CD4-positive, CD25-positive, alpha-beta regulatory T cell (primary cell): ENCODE data around the gene RAB6B. TPM values are rescaled to one million over a fixed set of nuclear protein-coding genes. Genes with fewer than 3 reads are reported as not detected.

ENCODE experiments used
- ATAC-seq, 2 donors: fragments of 150-1000 bp; cut with Tn5 transposase; one replicate each; pipeline ENCODE4 v1.10.0; 2021; ENCODE audit warnings: low read depth in 2 of 2, moderate number of reproducible peaks in 2 of 2, moderate library complexity in 1 of 2
- DNase-seq, 3 donors: peaks; one replicate each; pipeline versions ENCODE4 v3.0.0 to v3.0.0-alpha.2; 2012 to 2022; ENCODE audit warnings: mixed read lengths in 1 of 3
- H3K27ac ChIP-seq: one replicate; pipeline ENCODE4 v1.7.0; 2013; ENCODE audit warnings: mild to moderate bottlenecking, low read length; ENCODE audit not compliant: insufficient read depth, poor library complexity, severe bottlenecking
- H3K27me3 ChIP-seq: one replicate; pipeline ENCODE4 v1.7.0; 2013; ENCODE audit warnings: low read length; ENCODE audit not compliant: control insufficient read depth, insufficient read depth
- H3K36me3 ChIP-seq: one replicate; pipeline ENCODE4 v1.7.0; 2013; ENCODE audit warnings: mild to moderate bottlenecking, low read length, moderate library complexity; ENCODE audit not compliant: control insufficient read depth, insufficient read depth
- H3K4me1 ChIP-seq: 2 replicates; pipeline ENCODE4 v1.7.0; 2013; ENCODE audit warnings: mild to moderate bottlenecking, low read length; ENCODE audit not compliant: insufficient read depth, control insufficient read depth, poor library complexity, severe bottlenecking
- H3K4me3 ChIP-seq: one replicate; pipeline ENCODE4 v1.7.0; 2013; ENCODE audit warnings: low read depth, mild to moderate bottlenecking, low read length, moderate library complexity
- H3K9me3 ChIP-seq, 2 experiments: 1 replicate in 1 of 2; 2 replicates in 1 of 2; pipeline ENCODE4 v1.7.0; 2013; ENCODE audit warnings: low read length in 2 of 2, mild to moderate bottlenecking in 1 of 2, moderate library complexity in 1 of 2; ENCODE audit not compliant: control insufficient read depth in 2 of 2
- H3K27ac Mint-ChIP-seq, 3 donors: one replicate each; pipeline ENCODE4 v1.8.0; 2020 to 2022; ENCODE audit warnings: mild to moderate bottlenecking in 3 of 3, mixed read lengths in 3 of 3, moderate library complexity in 2 of 3
- H3K27me3 Mint-ChIP-seq: one replicate; pipeline ENCODE4 v1.8.0; 2022; ENCODE audit warnings: mild to moderate bottlenecking, mixed read lengths
- H3K36me3 Mint-ChIP-seq: one replicate; pipeline ENCODE4 v1.8.0; 2020; ENCODE audit warnings: mixed read lengths
- H3K4me1 Mint-ChIP-seq, 4 donors: one replicate each; pipeline ENCODE4 v1.8.0; 2020 to 2022; ENCODE audit warnings: mixed read lengths in 4 of 4, mild to moderate bottlenecking in 1 of 4
- H3K4me3 Mint-ChIP-seq, 4 donors: one replicate each; pipeline ENCODE4 v1.8.0; 2020 to 2022; ENCODE audit warnings: mild to moderate bottlenecking in 4 of 4, mixed read lengths in 4 of 4, moderate library complexity in 3 of 4
- H3K9me3 Mint-ChIP-seq, 7 donors: one replicate each; pipeline ENCODE4 v1.8.0; 2020 to 2022; ENCODE audit warnings: mixed read lengths in 7 of 7, mild to moderate bottlenecking in 3 of 7, moderate library complexity in 2 of 7
- polyA plus RNA-seq, 4 donors: library from polyadenylated mRNA; unstranded; fragments of 300-500 nt; fragmentation: Illumina TruSeq; gene quantifications; one replicate each; pipeline ENCODE4 v1.2.3, GENCODE V29; 2021
- total RNA-seq: library from RNA; stranded (reverse); gene quantifications from one replicate; pipeline ENCODE4 v1.2.3, GENCODE V29; 2022

Gene RAB6B
- total and polyA plus RNA-seq, 5 donors from 2014 or later, result 0.16 to 0.94 (median 0.31) TPM

GRCh38 chr3:133897547-133897946 is 1.9 kb upstream of the RAB6B start:
- no peaks in the 10 kb centered on the region for H3K9me3 ChIP-seq
- peaks cover 5% of the 10 kb centered on the region for H3K4me1 ChIP-seq
- H3K36me3 ChIP-seq, result no peaks in the 10 kb centered on the region
- H3K27ac Mint-ChIP-seq, result no peak overlapping the region
- DNase-seq (no peak), ATAC-seq (no peak)
- no peak overlapping the region for H3K4me3 Mint-ChIP-seq
- H3K9me3 Mint-ChIP-seq, result peaks cover 0 to 1% (median 0%) of the 10 kb centered on the region in 7 donors
- H3K27me3 Mint-ChIP-seq, result peaks cover 51% of the 10 kb centered on the region
- no peaks in the 10 kb centered on the region for H3K36me3 Mint-ChIP-seq
- no peaks in the 10 kb centered on the region for H3K27me3 ChIP-seq
- no peak overlapping the region for H3K4me3 ChIP-seq
- H3K27ac ChIP-seq, result no peak overlapping the region
- peaks cover 0 to 17% (median 0%) of the 10 kb centered on the region in 4 donors for H3K4me1 Mint-ChIP-seq

DNA sequence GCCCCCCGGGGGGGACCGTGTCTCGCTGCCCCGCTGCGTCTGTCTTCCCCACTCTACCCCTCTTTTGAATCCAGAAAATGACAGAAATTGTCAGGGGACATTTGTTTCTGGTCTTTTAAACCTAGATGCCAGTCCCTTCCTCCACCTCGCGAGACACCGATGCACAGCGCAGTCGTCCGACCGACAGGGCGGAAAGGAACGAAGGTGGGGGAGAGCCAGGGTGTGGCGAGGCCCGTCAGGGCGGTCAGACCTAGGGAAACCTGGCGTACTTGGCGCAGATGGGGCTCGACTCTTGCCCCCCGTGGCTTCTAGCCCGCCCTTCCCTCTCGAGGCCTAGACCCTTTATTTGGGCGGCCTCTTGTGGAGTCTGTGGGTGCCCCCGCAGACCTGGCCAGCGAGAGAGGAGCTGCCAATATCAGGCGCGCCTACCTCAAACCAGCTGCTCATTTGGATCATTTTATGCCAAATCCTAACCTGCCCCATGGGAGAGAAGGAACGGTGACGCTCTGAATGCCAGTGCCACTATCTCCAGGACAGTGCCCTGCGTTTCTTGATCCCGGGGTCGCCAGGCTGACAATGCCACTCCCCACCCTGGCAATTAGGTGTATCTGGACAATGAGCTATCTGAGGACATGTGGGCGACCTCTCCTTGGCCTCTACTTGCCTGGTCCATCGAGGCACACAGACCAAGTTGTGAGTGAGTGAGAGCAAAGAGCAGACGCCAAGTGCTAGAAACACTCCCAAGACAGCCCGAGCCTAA is 500 bp upstream of the RAB6B start:
- H3K4me1 Mint-ChIP-seq, result peaks cover 0 to 17% (median 0%) of the 10 kb centered on the region in 4 donors
- H3K36me3 ChIP-seq, result no peaks in the 10 kb centered on the region
- H3K27ac ChIP-seq, result no peak overlapping the region
- H3K4me3 Mint-ChIP-seq, result peak overlapping the region in 1 of 4 donors; percentile 57
- ATAC-seq (no peak), DNase-seq (no peak)
- no peaks in the 10 kb centered on the region for H3K9me3 ChIP-seq
- no peaks in the 10 kb centered on the region for H3K27me3 ChIP-seq
- peaks cover 0 to 1% (median 0%) of the 10 kb centered on the region in 7 donors for H3K9me3 Mint-ChIP-seq
- no peak overlapping the region for H3K4me3 ChIP-seq
- H3K27ac Mint-ChIP-seq, result no peak overlapping the region
- no peaks in the 10 kb centered on the region for H3K36me3 Mint-ChIP-seq
- peaks cover 5% of the 10 kb centered on the region for H3K4me1 ChIP-seq
- peaks cover 50% of the 10 kb centered on the region for H3K27me3 Mint-ChIP-seq

- peaks cover 0 to 19% (median 0%) of the 10 kb centered on the region in 4 donors for H3K4me1 Mint-ChIP-seq
- H3K27ac Mint-ChIP-seq, result no peak overlapping the region
- no peaks in the 10 kb centered on the region for H3K27me3 ChIP-seq
- H3K27me3 Mint-ChIP-seq, result peaks cover 39% of the 10 kb centered on the region
- peaks cover 0 to 1% (median 0%) of the 10 kb centered on the region in 7 donors for H3K9me3 Mint-ChIP-seq
- H3K36me3 ChIP-seq, result no peaks in the 10 kb centered on the region
- no peak for DNase-seq
- H3K4me1 ChIP-seq, result peaks cover 5% of the 10 kb centered on the region
- no peak for ATAC-seq
- H3K4me3 ChIP-seq, result no peak overlapping the region
- H3K9me3 ChIP-seq, result no peaks in the 10 kb centered on the region
- H3K27ac ChIP-seq, result no peak overlapping the region
- H3K36me3 Mint-ChIP-seq, result no peaks in the 10 kb centered on the region
- H3K4me3 Mint-ChIP-seq, result no peak overlapping the region
Observed at GRCh38 chr3:133894353-133895207, 1.1 kb downstream of the RAB6B start.

DNA sequence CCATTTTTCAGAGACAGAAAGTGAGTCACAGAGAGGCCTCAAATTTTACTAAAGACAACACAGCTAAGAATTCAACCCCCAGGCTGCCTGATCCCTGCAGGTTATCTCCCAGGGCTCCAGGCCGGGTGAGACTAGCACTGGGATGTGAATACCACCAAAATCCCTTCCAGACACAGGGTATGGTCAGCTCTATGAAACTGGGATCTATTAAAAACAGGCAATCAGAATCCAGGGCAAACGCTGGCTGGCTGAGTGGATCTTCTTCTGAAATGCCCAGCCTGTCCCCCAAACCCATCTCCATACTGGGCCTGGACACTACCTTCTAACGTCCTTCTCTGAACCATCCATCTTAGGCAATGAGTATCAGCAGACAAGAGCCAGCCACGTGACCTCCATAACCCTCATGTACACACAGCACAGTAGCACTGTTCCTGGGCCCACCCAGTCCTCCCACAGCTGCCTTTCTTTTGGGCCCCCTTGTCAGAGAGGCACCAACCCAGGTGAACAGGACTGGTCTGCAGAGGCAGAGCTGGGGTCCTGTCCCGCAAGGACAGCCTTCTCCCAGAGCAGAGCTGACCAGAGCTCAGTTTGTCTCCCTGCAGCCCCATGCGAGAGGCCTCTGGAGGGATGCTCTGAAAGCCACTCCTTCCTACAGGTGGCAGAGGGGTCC is 1.9 kb downstream of the RAB6B start:
- Histone ChIP-seq H3K9me3 (no peaks in the 10 kb centered on the region), H3K36me3 (no peaks in the 10 kb centered on the region), H3K27me3 (no peaks in the 10 kb centered on the region), H3K4me1 (peaks cover 5% of the 10 kb centered on the region), H3K27ac (no peak overlapping the region), H3K4me3 (no peak overlapping the region)
- no peak for ATAC-seq
- Mint-ChIP-seq H3K4me3 (no peak overlapping the region), H3K9me3 (peaks cover 0 to 1% (median 0%) of the 10 kb centered on the region in 7 donors), H3K36me3 (no peaks in the 10 kb centered on the region), H3K27me3 (peaks cover 32% of the 10 kb centered on the region), H3K4me1 (peaks cover 0 to 19% (median 0%) of the 10 kb centered on the region in 4 donors), H3K27ac (no peak overlapping the region)
- no peak for DNase-seq

DNA sequence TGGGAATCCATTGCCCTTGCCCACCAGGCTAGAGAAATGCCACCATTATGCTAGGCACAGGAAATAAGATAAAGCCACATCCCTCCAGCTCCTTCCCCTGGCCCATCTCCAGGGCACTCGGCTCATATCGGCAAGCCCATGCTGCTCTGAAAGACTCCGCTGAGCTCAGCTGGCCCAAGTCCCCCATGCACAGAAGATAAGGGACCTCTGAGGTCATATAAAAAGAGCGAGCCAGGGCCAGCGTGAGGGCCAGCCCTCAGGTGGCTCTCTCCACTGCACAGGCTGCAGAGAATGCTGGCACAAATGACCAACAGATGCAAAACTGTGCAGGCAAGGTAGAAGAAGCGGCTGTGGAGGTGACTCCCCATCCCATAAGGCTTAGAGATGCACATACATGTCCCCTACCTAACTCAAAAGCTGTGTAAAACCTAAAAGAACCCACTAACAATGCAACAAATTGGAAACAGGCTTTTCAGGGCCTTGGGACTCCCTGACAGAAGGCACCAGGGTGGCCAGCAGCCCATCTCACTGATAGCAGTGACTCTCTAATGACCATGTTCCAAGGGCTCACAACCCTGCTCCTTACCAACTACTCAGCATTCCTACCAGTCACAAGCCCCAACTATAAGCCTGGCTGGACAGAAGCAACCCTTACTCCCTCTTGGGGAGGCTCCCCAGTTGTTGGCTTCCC is 3.0 kb downstream of the RAB6B start:
- H3K9me3 Mint-ChIP-seq, result peaks cover 0 to 1% (median 0%) of the 10 kb centered on the region in 7 donors
- H3K9me3 ChIP-seq, result no peaks in the 10 kb centered on the region
- H3K4me3 Mint-ChIP-seq, result no peak overlapping the region
- H3K4me1 Mint-ChIP-seq, result peaks cover 0 to 19% (median 0%) of the 10 kb centered on the region in 4 donors
- H3K4me1 ChIP-seq, result peaks cover 5% of the 10 kb centered on the region
- no peaks in the 10 kb centered on the region for H3K27me3 ChIP-seq
- H3K27ac Mint-ChIP-seq, result no peak overlapping the region
- no peaks in the 10 kb centered on the region for H3K36me3 Mint-ChIP-seq
- H3K27ac ChIP-seq, result no peak overlapping the region
- no peak for ATAC-seq
- no peak overlapping the region for H3K4me3 ChIP-seq
- peaks cover 37% of the 10 kb centered on the region for H3K27me3 Mint-ChIP-seq
- no peaks in the 10 kb centered on the region for H3K36me3 ChIP-seq
- no peak for DNase-seq

DNA sequence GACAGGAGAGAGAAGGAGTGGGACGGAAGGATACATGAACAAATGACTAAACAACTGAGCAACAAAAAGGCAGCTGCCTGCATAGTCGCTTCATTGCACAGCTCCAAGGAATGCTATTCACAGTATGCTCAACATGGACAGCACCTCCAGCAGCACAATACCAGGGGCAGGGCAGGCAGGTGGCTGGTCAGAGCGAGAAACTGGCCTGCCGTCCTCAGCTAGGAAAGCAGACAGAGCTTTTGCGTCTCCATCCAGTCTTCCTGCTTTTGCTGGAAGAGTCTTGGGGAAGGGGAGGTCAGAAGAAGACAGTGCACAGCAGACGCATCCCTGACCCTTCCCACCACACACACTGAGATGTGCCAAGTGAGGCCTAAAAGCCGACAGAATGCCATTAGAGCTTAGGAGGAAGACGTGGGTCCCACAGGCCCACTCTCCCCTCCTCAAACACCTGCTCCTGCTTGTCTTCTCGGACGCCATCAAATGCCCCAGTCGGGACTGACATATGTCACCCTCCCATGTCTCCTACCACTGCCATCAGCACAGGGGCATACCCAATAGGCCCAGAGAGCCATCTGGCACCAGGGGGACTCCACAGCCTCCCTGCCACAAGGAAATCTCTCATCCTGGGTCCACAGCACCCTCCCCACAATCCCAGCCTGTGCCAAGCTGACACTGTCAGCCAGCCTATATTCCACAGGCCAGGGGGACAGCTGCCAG is 3.9 kb downstream of the RAB6B start:
- Mint-ChIP-seq H3K36me3 (no peaks in the 10 kb centered on the region), H3K9me3 (peaks cover 0 to 1% (median 0%) of the 10 kb centered on the region in 7 donors), H3K27me3 (peaks cover 32% of the 10 kb centered on the region), H3K27ac (no peak overlapping the region), H3K4me3 (no peak overlapping the region), H3K4me1 (peaks cover 0 to 17% (median 0%) of the 10 kb centered on the region in 4 donors)
- no peak for DNase-seq
- Histone ChIP-seq H3K27me3 (no peaks in the 10 kb centered on the region), H3K27ac (no peak overlapping the region), H3K4me3 (no peak overlapping the region), H3K9me3 (no peaks in the 10 kb centered on the region), H3K36me3 (no peaks in the 10 kb centered on the region), H3K4me1 (peaks cover 5% of the 10 kb centered on the region)
- no peak for ATAC-seq
